Liver (tissue), 3 donors: Measurements from ENCODE around the gene AKAP13.

ENCODE experiments used
- RAD21 ChIP-seq, 2 donors: IDR thresholded peaks; 2 replicates each; pipeline ENCODE4 v1.6.1; 2016; ENCODE audit warnings: antibody characterized with exemption in 2 of 2, mild to moderate bottlenecking in 2 of 2
- RXRA ChIP-seq, 2 donors: IDR thresholded peaks; 2 replicates each; pipeline ENCODE4 v1.6.1; 2017 to 2018; ENCODE audit warnings: antibody characterized with exemption in 2 of 2, mild to moderate bottlenecking in 1 of 2
- SP1 ChIP-seq: IDR thresholded peaks from 2 replicates; pipeline ENCODE4 v1.6.1; 2018; ENCODE audit warnings: antibody characterized with exemption, mild to moderate bottlenecking
- TAF1 ChIP-seq: conservative IDR thresholded peaks from 2 replicates; pipeline ENCODE4 v1.6.1; 2016; ENCODE audit warnings: antibody characterized with exemption, mild to moderate bottlenecking
- TF ChIP-seq, protein P1 (sequence below): fragments of 150-350 bp; IDR thresholded peaks from 2 replicates; pipeline ENCODE4 v1.5.1; 2017; ENCODE audit warnings: improper control_type of control experiment, low read depth, low read length; ENCODE audit not compliant: missing input control
- TF ChIP-seq, protein P2 (sequence below): IDR thresholded peaks from 2 replicates; pipeline ENCODE4 v1.6.1; 2016; ENCODE audit warnings: antibody characterized with exemption
- donor health status: healthy.
- donor health status: healthy.

DNA sequence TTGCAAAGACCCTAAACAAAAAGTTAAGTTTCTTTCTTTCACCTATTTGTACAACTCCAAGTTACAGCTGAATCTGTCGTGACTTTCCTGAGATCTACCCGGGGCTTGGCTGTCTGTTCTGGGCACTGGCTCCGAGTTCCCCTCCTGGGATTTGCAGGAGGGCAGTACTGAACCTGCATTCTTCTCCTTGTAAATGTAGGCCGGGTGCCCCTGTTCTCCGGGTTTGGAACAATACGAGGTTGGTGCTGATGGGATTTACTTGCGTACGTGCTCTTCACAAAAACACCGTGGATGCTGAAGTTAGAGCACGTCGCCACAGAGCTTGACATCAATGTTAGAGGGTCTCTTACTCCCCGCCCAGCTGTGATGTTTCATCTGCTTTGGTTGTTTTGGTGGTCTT is 366.2 kb downstream of the AKAP13 start:
- TF ChIP-seq, protein P1, sequence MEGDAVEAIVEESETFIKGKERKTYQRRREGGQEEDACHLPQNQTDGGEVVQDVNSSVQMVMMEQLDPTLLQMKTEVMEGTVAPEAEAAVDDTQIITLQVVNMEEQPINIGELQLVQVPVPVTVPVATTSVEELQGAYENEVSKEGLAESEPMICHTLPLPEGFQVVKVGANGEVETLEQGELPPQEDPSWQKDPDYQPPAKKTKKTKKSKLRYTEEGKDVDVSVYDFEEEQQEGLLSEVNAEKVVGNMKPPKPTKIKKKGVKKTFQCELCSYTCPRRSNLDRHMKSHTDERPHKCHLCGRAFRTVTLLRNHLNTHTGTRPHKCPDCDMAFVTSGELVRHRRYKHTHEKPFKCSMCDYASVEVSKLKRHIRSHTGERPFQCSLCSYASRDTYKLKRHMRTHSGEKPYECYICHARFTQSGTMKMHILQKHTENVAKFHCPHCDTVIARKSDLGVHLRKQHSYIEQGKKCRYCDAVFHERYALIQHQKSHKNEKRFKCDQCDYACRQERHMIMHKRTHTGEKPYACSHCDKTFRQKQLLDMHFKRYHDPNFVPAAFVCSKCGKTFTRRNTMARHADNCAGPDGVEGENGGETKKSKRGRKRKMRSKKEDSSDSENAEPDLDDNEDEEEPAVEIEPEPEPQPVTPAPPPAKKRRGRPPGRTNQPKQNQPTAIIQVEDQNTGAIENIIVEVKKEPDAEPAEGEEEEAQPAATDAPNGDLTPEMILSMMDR, result no peak
- TF ChIP-seq TAF1 (no peak), SP1 (no peak), RAD21 (IDR thresholded peaks at IDR 0.05) (no peak), RXRA (IDR thresholded peaks at IDR 0.05) (no peak)
- TF ChIP-seq, protein P2, sequence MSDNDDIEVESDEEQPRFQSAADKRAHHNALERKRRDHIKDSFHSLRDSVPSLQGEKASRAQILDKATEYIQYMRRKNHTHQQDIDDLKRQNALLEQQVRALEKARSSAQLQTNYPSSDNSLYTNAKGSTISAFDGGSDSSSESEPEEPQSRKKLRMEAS, result no peak
